ENCODE measurements around the gene CLEC11A.

CLEC11A gene

GRCh38 chr19:50703915-50704796, 19.0 kb upstream of the CLEC11A start:
- no peak for DNase-seq (ENCODE audit: low spot score)

GRCh38 chr19:50705422-50706019, 17.6 kb upstream of the CLEC11A start:
- peak; percentile 54 for DNase-seq (ENCODE audit: low spot score)

- no peak for DNase-seq (ENCODE audit: low spot score)
Observed at GRCh38 chr19:50706387-50706786, 16.8 kb upstream of the CLEC11A start.

GRCh38 chr19:50708179-50708879, 14.8 kb upstream of the CLEC11A start:
- no peak for DNase-seq (ENCODE audit: low spot score)

- DNase-seq (ENCODE audit: low spot score): no peak
Observed at GRCh38 chr19:50710094-50710493, 13.1 kb upstream of the CLEC11A start.

- no peak for DNase-seq (ENCODE audit: low spot score)
Observed at GRCh38 chr19:50710612-50711011, 12.6 kb upstream of the CLEC11A start.

GRCh38 chr19:50711196-50711595, 12.0 kb upstream of the CLEC11A start:
- DNase-seq (ENCODE audit: low spot score): no peak

GRCh38 chr19:50711805-50712204, 11.4 kb upstream of the CLEC11A start:
- no peak for DNase-seq (ENCODE audit: low spot score)

GRCh38 chr19:50712833-50713232, 10.3 kb upstream of the CLEC11A start:
- DNase-seq (ENCODE audit: low spot score): no peak

GRCh38 chr19:50713556-50714236, 9.5 kb upstream of the CLEC11A start:
- no peak for DNase-seq (ENCODE audit: low spot score)

GRCh38 chr19:50716178-50717025, 6.8 kb upstream of the CLEC11A start:
- DNase-seq (ENCODE audit: low spot score): no peak

GRCh38 chr19:50717026-50717723, 6.0 kb upstream of the CLEC11A start:
- no peak for DNase-seq (ENCODE audit: low spot score)

GRCh38 chr19:50717891-50718254, 5.3 kb upstream of the CLEC11A start:
- no peak for DNase-seq (ENCODE audit: low spot score)

- no peak for DNase-seq (ENCODE audit: low spot score)
Observed at GRCh38 chr19:50718255-50719118, 4.7 kb upstream of the CLEC11A start.

GRCh38 chr19:50719119-50719435, 4.1 kb upstream of the CLEC11A start:
- DNase-seq (ENCODE audit: low spot score): no peak

- DNase-seq (ENCODE audit: low spot score): no peak
Observed at GRCh38 chr19:50719566-50719965, 3.6 kb upstream of the CLEC11A start, which contains the start of gene SHANK1. Gene SHANK1, minus strand, starts transcription at chr19:50719802. Its CDS starts 2,883 bp downstream, at chr19:50716919.

- no peak for DNase-seq (ENCODE audit: low spot score)
Observed at GRCh38 chr19:50720181-50720920, 2.8 kb upstream of the CLEC11A start.

- no peak for DNase-seq (ENCODE audit: low spot score)
Observed at GRCh38 chr19:50720921-50721381, 2.2 kb upstream of the CLEC11A start.

Measured in LoVo (cell line).